Esophagus squamous epithelium (tissue), 4 donors: ENCODE measurements around the gene PKN2.

Experiments used
- POLR2A ChIP-seq, 4 donors: fragments of 450-650 bp; IDR thresholded peaks; one replicate each; pipeline ENCODE4 v1.6.1; 2017; ENCODE audit warnings: antibody characterized with exemption in 4 of 4, mild to moderate bottlenecking in 4 of 4, moderate library complexity in 3 of 4
- TF ChIP-seq, protein P1 (sequence below), 6 experiments: fragments of 450-650 bp in 4 of 6; fragments of 200-600 bp in 2 of 6; sonication (generic) in 2 of 6; IDR thresholded peaks; one replicate each; pipeline ENCODE4 v1.5.1; 2016 to 2019; ENCODE audit warnings: antibody characterized with exemption in 6 of 6, mild to moderate bottlenecking in 4 of 6, moderate library complexity in 4 of 6

DNA sequence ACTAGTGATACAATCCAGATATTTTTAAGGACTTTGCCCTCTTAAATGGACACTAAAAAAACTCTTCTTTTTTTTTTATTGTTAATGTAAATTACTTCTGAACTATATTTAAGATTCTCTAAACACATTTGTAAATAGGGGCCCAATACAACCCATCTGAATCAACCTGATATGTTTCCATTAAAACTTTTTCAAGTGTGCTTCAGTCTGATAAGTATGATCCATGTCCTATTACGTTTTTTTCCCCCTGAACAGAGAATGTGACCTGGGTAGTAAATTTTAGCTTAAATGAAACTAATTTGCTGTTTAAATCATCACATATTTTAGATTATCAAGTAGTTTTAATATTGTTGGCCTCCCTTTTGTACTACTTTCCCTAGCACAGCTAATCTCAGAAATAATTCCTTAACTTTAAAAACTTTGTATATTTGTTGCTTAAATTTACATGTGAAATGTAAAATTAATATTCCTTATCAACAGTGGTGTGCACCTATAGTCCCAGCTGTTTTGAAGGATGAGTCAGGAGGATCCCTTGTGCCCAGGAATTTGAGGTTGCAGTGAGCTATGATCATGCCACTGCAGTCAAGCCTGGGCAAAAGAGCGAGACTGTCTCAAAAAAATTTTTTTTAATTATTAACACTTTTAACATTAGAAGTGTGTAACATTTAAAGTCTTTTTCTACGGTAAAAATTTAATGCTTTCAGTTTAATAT lies 3.0 kb upstream of the PKN2 start:
- TF ChIP-seq, protein P1, sequence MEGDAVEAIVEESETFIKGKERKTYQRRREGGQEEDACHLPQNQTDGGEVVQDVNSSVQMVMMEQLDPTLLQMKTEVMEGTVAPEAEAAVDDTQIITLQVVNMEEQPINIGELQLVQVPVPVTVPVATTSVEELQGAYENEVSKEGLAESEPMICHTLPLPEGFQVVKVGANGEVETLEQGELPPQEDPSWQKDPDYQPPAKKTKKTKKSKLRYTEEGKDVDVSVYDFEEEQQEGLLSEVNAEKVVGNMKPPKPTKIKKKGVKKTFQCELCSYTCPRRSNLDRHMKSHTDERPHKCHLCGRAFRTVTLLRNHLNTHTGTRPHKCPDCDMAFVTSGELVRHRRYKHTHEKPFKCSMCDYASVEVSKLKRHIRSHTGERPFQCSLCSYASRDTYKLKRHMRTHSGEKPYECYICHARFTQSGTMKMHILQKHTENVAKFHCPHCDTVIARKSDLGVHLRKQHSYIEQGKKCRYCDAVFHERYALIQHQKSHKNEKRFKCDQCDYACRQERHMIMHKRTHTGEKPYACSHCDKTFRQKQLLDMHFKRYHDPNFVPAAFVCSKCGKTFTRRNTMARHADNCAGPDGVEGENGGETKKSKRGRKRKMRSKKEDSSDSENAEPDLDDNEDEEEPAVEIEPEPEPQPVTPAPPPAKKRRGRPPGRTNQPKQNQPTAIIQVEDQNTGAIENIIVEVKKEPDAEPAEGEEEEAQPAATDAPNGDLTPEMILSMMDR (IDR thresholded peaks at IDR 0.05), result no peak
- no peak for TF ChIP-seq POLR2A (IDR thresholded peaks at IDR 0.05)
